Mucosa of descending colon (tissue), 3 donors: ENCODE data around the gene SLC26A3. TPM values are rescaled to one million over a fixed set of nuclear protein-coding genes. Genes with fewer than 3 reads are reported as not detected.

Experiments used
- ATAC-seq: fragments of 200-7000 bp; cut with Tn5 transposase; one replicate; pipeline ENCODE4 v1.9.1; 2020; ENCODE audit warnings: mild to moderate bottlenecking, moderate library complexity
- DNase-seq, 3 donors: peaks; one replicate each; pipeline ENCODE4 v3.0.0-alpha.2; 2020
- H3K36me3 ChIP-seq: fragments of 200-600 bp; one replicate; pipeline ENCODE4 v1.8.0; 2021; ENCODE audit warnings: low read depth, mild to moderate bottlenecking
- H3K4me1 ChIP-seq: fragments of 200-600 bp; one replicate; pipeline ENCODE4 v1.8.0; 2021; ENCODE audit warnings: low read depth, mild to moderate bottlenecking
- H3K4me3 ChIP-seq: fragments of 200-600 bp; one replicate; pipeline ENCODE4 v1.8.0; 2021; ENCODE audit warnings: mild to moderate bottlenecking
- H3K9me3 ChIP-seq: fragments of 200-600 bp; one replicate; pipeline ENCODE4 v1.8.0; 2021; ENCODE audit warnings: mild to moderate bottlenecking
- CTCF ChIP-seq: fragments of 200-600 bp; IDR thresholded peaks from one replicate; pipeline ENCODE4 v1.8.0; 2022; ENCODE audit warnings: antibody characterized with exemption, mild to moderate bottlenecking
- intact Hi-C, 2 donors: fragments of 100-400 bp; cut with DNase I in 1 of 2; cut with micrococcal nuclease in 1 of 2; formaldehyde crosslinking; loops; one replicate each; pipeline versions ENCODE4 v1.11.0 to v1.11.1; 2022; cut with DNase I, micrococcal nuclease
- total RNA-seq, 3 donors: library from RNA; stranded (reverse); fragmentation: NEBNext Ultra II Directional in 2 of 3; extraction: Animal tissue kit (Norgen Biotek cat#: 25700) in 2 of 3; gene quantifications; one replicate each; pipeline versions ENCODE4 v1.2.1 to v1.2.4, GENCODE V29; 2021 to 2023
- donor health status: DM: no; HTN: no; CAD: no; lungs with moderate emphysema.
- donor health status: DM: no; HTN: no; CAD: no.
- donor health status: DM: no; HTN: yes; CAD: no.

The SLC26A3 gene
- total RNA-seq, 3 donors from 2014 or later = 1,687 to 3,849 (median 2,946) TPM

GRCh38 chr7:107846324-107846723 lies 43.3 kb upstream of the SLC26A3 start:
- H3K4me1 ChIP-seq = peaks cover 10% of the 10 kb centered on the region
- no peak for ATAC-seq
- TF ChIP-seq CTCF = no peak
- no peaks in the 10 kb centered on the region for H3K36me3 ChIP-seq
- no peak overlapping the region for H3K4me3 ChIP-seq
- DNase-seq = no peak
- no peaks in the 10 kb centered on the region for H3K9me3 ChIP-seq
- intact Hi-C loops = no loop called here

DNA sequence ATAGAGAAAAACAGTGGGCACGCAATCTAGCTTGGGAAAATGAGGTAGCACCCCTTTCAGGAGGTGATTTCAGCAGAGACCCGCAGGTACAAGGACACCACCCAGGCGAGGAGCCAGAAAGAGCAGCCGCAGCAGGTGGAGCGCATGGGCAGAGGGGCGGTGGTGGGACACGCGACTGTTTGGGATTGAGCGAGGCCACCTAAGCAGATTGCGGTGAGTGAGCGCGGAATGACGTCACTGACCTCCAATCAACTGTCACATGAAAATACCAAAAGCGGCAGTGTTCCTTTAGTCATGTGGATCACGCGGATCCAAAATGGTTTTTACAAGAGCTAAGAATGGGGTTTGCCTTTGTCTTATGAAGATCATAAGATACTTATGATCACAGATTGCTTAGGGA lies 40.2 kb upstream of the SLC26A3 start:
- Histone ChIP-seq H3K36me3 (no peaks in the 10 kb centered on the region), H3K9me3 (no peaks in the 10 kb centered on the region), H3K4me1 (no peaks in the 10 kb centered on the region), H3K4me3 (no peak overlapping the region)
- intact Hi-C loops = no loop called here
- TF ChIP-seq CTCF = no peak
- peak; percentile 90 for ATAC-seq
- DNase-seq = peak; percentile 65 to 70 (median 67)

DNA sequence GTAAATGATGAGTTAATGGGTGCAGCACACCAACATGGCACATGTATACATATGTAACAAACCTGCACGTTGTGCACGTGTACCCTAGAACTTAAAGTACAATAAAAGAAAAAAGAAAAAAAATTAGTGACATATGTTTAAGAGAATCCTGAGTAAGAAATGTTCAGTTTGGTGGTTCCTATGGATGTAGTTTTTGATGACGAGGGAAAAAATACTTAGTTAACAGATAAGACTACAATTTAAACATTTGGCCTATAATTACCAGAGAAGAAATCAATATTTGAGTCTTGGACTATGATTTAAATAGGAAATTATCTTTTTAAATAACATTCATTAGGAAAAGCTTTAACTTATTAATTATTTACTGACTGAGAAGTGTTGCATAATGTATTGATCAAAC lies 39.2 kb upstream of the SLC26A3 start:
- DNase-seq (no peak), ATAC-seq (no peak)
- no peaks in the 10 kb centered on the region for H3K36me3 ChIP-seq
- H3K4me1 ChIP-seq = no peaks in the 10 kb centered on the region
- intact Hi-C loops = no loop called here
- no peak overlapping the region for H3K4me3 ChIP-seq
- TF ChIP-seq CTCF = no peak
- H3K9me3 ChIP-seq = no peaks in the 10 kb centered on the region

DNA sequence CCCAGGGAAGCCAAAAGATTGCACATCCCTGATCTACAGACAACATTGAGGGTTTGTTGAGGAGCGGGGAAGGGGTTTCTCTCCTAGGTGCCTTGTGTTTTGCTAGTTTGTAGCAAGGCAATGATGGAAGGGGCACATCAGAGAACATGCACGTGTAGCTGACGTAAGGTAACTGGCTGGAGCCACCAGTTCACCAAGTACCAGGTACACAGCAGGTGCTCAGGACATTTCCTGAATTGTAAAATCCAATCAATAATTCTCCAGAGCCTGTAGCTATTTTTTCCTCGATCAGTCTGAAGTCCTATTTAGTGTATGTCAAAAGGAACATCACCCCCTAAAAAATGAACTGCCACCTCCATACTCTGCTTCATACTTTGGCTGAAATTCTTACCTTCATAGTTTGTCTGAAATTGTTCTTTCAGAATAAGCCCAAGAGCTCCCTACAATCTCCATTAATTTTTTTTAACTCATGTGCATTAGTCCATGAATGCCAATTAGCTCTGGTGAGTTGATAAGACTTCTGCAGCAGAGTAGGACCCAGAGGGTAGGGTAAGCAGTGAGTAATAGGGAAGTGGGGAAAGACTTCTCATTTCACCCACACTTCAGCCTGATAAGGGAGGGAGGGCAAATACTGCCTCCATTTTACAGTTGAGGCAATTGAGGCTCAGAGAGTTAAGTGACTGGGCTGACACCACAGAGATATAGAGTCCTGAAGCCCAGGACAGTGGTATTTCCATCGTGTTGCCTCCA lies 36.0 kb upstream of the SLC26A3 start:
- Histone ChIP-seq H3K4me3 (no peak overlapping the region), H3K9me3 (no peaks in the 10 kb centered on the region), H3K36me3 (no peaks in the 10 kb centered on the region), H3K4me1 (no peaks in the 10 kb centered on the region)
- intact Hi-C loops = no loop called here
- ATAC-seq = peak; percentile 34
- no peak for DNase-seq
- TF ChIP-seq CTCF = no peak

- intact Hi-C loops = no loop called here
- Histone ChIP-seq H3K36me3 (no peaks in the 10 kb centered on the region), H3K9me3 (no peaks in the 10 kb centered on the region), H3K4me1 (no peaks in the 10 kb centered on the region), H3K4me3 (no peak overlapping the region)
- TF ChIP-seq CTCF = no peak
- DNase-seq = no peak
- ATAC-seq = no peak
These were observed 35.1 kb upstream of the SLC26A3 start for GRCh38 chr7:107838024-107838601.
